ENCODE data around the gene METTL8.

The METTL8 gene

DNA sequence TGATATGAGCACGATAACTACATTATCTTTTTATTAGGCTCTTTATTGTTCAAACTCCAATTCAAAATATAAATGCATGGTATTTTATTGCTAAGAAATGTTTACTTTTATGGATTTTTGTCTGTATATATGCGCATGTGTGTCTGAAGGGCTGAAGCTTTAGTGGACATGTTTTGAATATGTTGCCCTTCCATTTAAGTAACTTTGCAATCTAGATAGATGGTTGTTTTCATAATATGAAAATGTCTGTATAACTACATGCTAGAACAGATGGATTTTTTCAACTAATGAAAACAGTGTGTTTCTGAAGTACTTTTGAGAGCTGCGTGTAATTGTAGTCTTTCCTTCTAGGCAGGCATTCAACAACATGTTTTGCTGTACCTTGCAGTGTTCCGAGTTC, 19.0 kb upstream of the METTL8 start:
- no peaks in the 10 kb centered on the region for H3K27me3 ChIP-seq (replicated peaks)
- no peak overlapping the region for H3K4me3 ChIP-seq (ENCODE audit: low read depth, low read length)
- DNase-seq, result no peak
- H3K36me3 ChIP-seq (replicated peaks), result peaks cover 8% of the 10 kb centered on the region
- TF ChIP-seq, protein P1, sequence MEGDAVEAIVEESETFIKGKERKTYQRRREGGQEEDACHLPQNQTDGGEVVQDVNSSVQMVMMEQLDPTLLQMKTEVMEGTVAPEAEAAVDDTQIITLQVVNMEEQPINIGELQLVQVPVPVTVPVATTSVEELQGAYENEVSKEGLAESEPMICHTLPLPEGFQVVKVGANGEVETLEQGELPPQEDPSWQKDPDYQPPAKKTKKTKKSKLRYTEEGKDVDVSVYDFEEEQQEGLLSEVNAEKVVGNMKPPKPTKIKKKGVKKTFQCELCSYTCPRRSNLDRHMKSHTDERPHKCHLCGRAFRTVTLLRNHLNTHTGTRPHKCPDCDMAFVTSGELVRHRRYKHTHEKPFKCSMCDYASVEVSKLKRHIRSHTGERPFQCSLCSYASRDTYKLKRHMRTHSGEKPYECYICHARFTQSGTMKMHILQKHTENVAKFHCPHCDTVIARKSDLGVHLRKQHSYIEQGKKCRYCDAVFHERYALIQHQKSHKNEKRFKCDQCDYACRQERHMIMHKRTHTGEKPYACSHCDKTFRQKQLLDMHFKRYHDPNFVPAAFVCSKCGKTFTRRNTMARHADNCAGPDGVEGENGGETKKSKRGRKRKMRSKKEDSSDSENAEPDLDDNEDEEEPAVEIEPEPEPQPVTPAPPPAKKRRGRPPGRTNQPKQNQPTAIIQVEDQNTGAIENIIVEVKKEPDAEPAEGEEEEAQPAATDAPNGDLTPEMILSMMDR (IDR thresholded peaks at IDR 0.05; ENCODE audit: low read depth, low read length, missing control alignments), result no peak
- no peak overlapping the region for H3K27ac ChIP-seq
- in situ Hi-C loops (cut with HindIII; ENCODE audit: low pct_ligation_motif_present, low sequenced_read_pairs), result no loop called here

DNA sequence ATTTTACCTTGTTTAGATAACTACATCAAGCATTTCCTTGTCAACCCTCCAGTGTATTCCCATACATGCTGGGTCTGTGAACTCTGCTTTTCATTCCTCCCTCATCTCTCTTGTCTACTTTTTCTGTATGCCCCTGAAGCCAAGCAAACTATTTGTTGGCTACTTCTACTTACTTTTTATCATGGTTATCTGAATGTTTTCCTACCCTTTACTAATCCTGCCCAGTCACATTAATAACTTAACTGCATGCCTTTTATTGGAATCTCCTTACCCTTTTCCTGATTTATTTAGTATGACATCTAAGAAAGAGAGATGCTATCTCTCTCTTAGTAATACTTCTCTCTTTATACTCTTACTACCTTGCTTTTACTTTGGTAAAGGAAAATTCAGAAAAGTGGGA, 17.3 kb upstream of the METTL8 start:
- H3K36me3 ChIP-seq (replicated peaks), result peaks cover 12% of the 10 kb centered on the region

DNA sequence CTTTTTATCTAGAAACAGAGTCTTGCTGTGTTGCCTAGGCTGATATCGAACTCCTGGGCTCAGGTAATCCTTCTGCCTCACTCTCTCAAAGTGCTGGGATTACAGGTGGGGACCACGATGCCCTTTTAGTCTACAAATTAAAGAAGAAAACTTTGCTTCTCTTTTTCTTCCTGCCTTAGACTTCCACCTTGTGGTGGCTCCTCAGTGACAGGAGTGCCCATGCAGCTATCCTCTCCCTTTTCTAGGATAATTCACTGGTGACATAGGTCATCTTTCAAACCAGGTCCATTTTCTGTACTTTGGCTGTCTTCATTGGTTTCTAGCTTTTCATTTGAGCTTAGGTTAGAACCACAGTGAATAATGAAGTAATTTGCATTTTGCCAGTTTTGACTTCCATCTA, 13.9 kb upstream of the METTL8 start:
- no peak for DNase-seq
- Histone ChIP-seq H3K36me3 (replicated peaks) (peaks cover 12% of the 10 kb centered on the region), H3K4me3 (ENCODE audit: low read depth, low read length) (no peak overlapping the region), H3K27ac (no peak overlapping the region), H3K27me3 (replicated peaks) (no peaks in the 10 kb centered on the region)
- in situ Hi-C loops (cut with HindIII; ENCODE audit: low pct_ligation_motif_present, low sequenced_read_pairs), result no loop called here
- TF ChIP-seq, protein P1 (IDR thresholded peaks at IDR 0.05; ENCODE audit: low read depth, low read length, missing control alignments), result no peak

More for the DNA sequence above, 17.3 kb upstream of the METTL8 start:
- in situ Hi-C loops (cut with HindIII; ENCODE audit: low pct_ligation_motif_present, low sequenced_read_pairs), result no loop called here
- DNase-seq, result no peak
- TF ChIP-seq, protein P1 (IDR thresholded peaks at IDR 0.05; ENCODE audit: low read depth, low read length, missing control alignments), result no peak
- no peak overlapping the region for H3K27ac ChIP-seq
- H3K27me3 ChIP-seq (replicated peaks), result no peaks in the 10 kb centered on the region
- no peak overlapping the region for H3K4me3 ChIP-seq (ENCODE audit: low read depth, low read length)

DNA sequence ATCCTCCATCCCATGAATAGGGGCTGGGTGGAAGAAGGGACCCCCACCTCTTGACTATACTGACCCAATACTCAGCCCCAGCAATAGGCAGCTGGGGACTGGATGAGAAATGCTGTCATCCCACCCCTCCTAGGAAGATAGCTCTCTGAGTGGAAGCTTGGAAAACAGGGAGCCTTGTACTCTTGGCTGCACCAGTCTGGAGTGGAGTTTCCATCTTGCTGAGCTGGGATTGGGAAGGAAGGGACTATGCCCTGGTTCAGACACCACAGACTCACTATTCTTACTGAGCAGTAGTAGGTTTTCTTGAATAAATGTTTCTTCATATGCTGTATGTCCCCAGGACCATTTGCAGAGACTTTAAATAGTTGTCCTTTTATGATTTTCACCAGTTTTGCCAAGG, 7.7 kb upstream of the METTL8 start:
- peaks cover 9% of the 10 kb centered on the region for H3K36me3 ChIP-seq (replicated peaks)
- H3K27ac ChIP-seq, result no peak overlapping the region
- H3K4me3 ChIP-seq (ENCODE audit: low read depth, low read length), result no peak overlapping the region
- DNase-seq, result no peak
- no peaks in the 10 kb centered on the region for H3K27me3 ChIP-seq (replicated peaks)
- in situ Hi-C loops (cut with HindIII; ENCODE audit: low pct_ligation_motif_present, low sequenced_read_pairs), result no loop called here
- TF ChIP-seq, protein P1 (IDR thresholded peaks at IDR 0.05; ENCODE audit: low read depth, low read length, missing control alignments), result no peak

DNA sequence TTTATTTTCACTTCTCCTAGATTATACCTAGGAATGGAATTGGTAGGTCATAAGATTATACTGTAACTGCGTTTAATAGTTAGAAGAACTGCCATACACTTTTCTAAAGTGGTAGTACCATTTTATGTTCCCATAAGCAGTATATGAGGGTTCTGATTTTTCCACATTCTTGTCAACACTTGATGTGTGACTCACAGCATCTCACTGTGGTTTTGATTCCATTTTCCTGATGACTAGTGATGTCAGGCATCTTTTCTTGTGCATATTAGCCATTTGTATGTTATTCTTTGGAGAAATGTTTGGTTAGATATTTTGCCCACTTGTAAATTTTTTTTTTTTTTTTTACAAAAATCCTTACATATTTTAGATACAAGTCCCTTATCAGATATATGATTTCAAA, 2.5 kb upstream of the METTL8 start:
- in situ Hi-C loops (cut with HindIII; ENCODE audit: low pct_ligation_motif_present, low sequenced_read_pairs), result no loop called here
- Histone ChIP-seq H3K36me3 (replicated peaks) (peaks cover 4% of the 10 kb centered on the region), H3K27me3 (replicated peaks) (no peaks in the 10 kb centered on the region), H3K4me3 (ENCODE audit: low read depth, low read length) (no peak overlapping the region), H3K27ac (no peak overlapping the region)
- DNase-seq, result peak; percentile 92
- TF ChIP-seq, protein P1 (IDR thresholded peaks at IDR 0.05; ENCODE audit: low read depth, low read length, missing control alignments), result no peak
